HepG2 (cell line): ENCODE results near the gene PRKCZ. TPM values are rescaled to one million over a fixed set of nuclear protein-coding genes. Genes with fewer than 3 reads are reported as not detected.

Experiments used
- AFF4 ChIP-seq: sonication (generic); formaldehyde crosslinking; IDR thresholded peaks from 2 replicates; pipeline ENCODE4 v1.4.0; 2020; ENCODE audit warnings: missing genetic modification reagents
- KDM2A ChIP-seq: sonication (generic); formaldehyde crosslinking; IDR thresholded peaks from 2 replicates; pipeline ENCODE4 v1.4.0; 2020; ENCODE audit warnings: low read depth, missing genetic modification reagents, borderline replicate concordance
- KLF11 ChIP-seq: IDR thresholded peaks from 2 replicates; pipeline ENCODE4 v1.6.1; 2016; ENCODE audit warnings: missing compliant biosample characterization
- MXD1 ChIP-seq: sonication (generic); formaldehyde crosslinking; IDR thresholded peaks from 2 replicates; pipeline ENCODE4 v1.4.0; 2020; ENCODE audit warnings: mild to moderate bottlenecking, missing genetic modification reagents
- NFKBIZ ChIP-seq: IDR thresholded peaks from 2 replicates; pipeline ENCODE4 v1.6.1; 2018; ENCODE audit warnings: missing genetic modification reagents, missing compliant biosample characterization
- PHF8 ChIP-seq: sonication (generic); formaldehyde crosslinking; IDR thresholded peaks from 2 replicates; pipeline ENCODE4 v1.5.0; 2020; ENCODE audit warnings: missing genetic modification reagents
- POLR2AphosphoS5 ChIP-seq: IDR thresholded peaks from 2 replicates; pipeline ENCODE4 v1.6.1; 2012; ENCODE audit warnings: low read depth, low read length
- RBM39 ChIP-seq: fragments of 200-400 bp; formaldehyde crosslinking; IDR thresholded peaks from one replicate; pipeline ENCODE4 v1.6.1; 2018; ENCODE audit warnings: antibody characterized with exemption, mild to moderate bottlenecking, low read depth, low read length; ENCODE audit not compliant: poor library complexity, severe bottlenecking
- RCOR2 ChIP-seq: IDR thresholded peaks from 2 replicates; pipeline ENCODE4 v1.6.1; 2016; ENCODE audit warnings: missing biosample characterization, missing genetic modification reagents
- REXO4 ChIP-seq: sonication (generic); formaldehyde crosslinking; IDR thresholded peaks from 2 replicates; pipeline ENCODE4 v1.8.0; 2022; ENCODE audit warnings: missing genetic modification reagents, mild to moderate bottlenecking, borderline replicate concordance
- SKI ChIP-seq: fragments of 450-650 bp; IDR thresholded peaks from one replicate; pipeline ENCODE4 v1.6.1; 2018; ENCODE audit warnings: mild to moderate bottlenecking; ENCODE audit not compliant: partially characterized antibody
- SP140L ChIP-seq: sonication (generic); formaldehyde crosslinking; IDR thresholded peaks from 2 replicates; pipeline ENCODE4 v1.4.0; 2020; ENCODE audit warnings: missing genetic modification reagents, borderline replicate concordance
- ZFP41 ChIP-seq: sonication (generic); formaldehyde crosslinking; IDR thresholded peaks from 2 replicates; pipeline ENCODE4 v1.4.0; 2020; ENCODE audit warnings: mild to moderate bottlenecking, missing genetic modification reagents, borderline replicate concordance
- ZFP62 ChIP-seq: sonication (generic); formaldehyde crosslinking; IDR thresholded peaks from 2 replicates; pipeline ENCODE4 v1.4.0; 2020; ENCODE audit warnings: missing genetic modification reagents
- ZNF703 ChIP-seq: sonication (generic); formaldehyde crosslinking; IDR thresholded peaks from 2 replicates; pipeline ENCODE4 v1.5.1; 2020; ENCODE audit warnings: missing genetic modification reagents, mild to moderate bottlenecking, moderate library complexity, borderline replicate concordance
- ZNF850 ChIP-seq: sonication (generic); formaldehyde crosslinking; conservative IDR thresholded peaks from 2 replicates; pipeline ENCODE4 v1.9.0; 2021; ENCODE audit warnings: mild to moderate bottlenecking, missing genetic modification reagents
- ZNF879 ChIP-seq: sonication (generic); formaldehyde crosslinking; IDR thresholded peaks from 2 replicates; pipeline ENCODE4 v1.8.1; 2023; ENCODE audit warnings: missing genetic modification reagents
- polyA plus RNA-seq, 8 experiments: library from polyadenylated mRNA; depleted of rRNA in 3 of 8; stranded (reverse) in 7 of 8; unstranded in 1 of 8; fragments of >200 nt; fragmentation: Illumina TruSeq in 4 of 8; extraction: Trizol in 4 of 8; gene quantifications; 2 replicates each; pipeline versions ENCODE4 v1.2.1 to v1.2.3, GENCODE V29; 2011 to 2016; ENCODE audit warnings: low read depth in 4 of 8, missing spikeins in 1 of 8, mixed read lengths in 1 of 8; ENCODE audit not compliant: insufficient read depth in 1 of 8
- total RNA-seq, 5 experiments: library from RNA; depleted of rRNA; stranded (reverse); fragments of >200 nt; fragmentation: Illumina TruSeq; extraction: Trizol; gene quantifications; 2 replicates each; pipeline ENCODE4 v1.2.3, GENCODE V29; 2016; ENCODE audit warnings: low read depth in 1 of 5
- TF ChIP-seq, protein P1 (sequence below): sonication (generic); formaldehyde crosslinking; IDR thresholded peaks from 2 replicates; pipeline ENCODE4 v1.4.0; 2020; ENCODE audit warnings: missing genetic modification reagents, borderline replicate concordance

Gene PRKCZ
- total and polyA plus RNA-seq, 2 of the 13 experiments (the other 11 are each of a cell fraction or from before 2014, with no cell fraction given) = 34.7 to 85.2 TPM

DNA sequence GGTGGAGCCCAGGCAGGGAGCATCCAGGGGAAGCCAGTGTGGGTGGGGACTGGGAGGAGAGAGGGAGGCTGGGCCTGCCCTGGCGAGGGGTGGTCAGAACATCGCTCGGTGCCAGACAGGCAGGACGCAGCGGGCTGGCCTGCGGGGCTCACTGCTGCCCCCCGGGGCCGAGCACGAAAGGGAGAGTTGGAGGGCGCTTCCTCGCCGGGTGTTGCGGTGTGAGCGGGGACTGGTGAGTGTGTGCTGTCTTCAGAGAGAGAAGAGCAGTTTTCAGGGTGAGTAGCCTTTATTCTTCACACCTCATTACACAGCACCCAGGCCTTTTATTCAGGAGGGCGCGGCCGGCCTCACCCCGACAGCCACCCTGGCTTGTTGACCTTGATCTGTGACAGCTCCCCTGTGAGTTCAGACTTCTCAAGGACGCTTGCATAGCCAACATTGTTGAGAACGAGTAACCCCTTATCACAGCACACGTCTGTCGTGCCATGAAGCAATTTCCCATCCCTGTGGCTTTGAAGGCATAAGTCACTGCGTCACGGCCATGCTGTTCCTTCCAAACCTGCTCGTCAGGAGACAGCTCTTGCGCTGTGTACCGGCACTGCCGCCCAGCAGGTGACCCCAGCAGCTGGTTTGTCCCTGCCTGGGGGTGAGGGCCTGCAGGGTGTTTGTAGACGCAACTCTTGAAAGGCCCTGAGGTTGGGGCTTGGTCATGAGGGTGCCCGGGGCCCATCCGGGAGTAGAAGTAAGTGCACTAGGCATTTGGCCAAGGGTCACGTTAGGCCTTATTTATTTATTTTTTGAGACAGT is 54.6 kb downstream of the PRKCZ start (continued):
- TF ChIP-seq AFF4 (CRISPR knock-in tag) (no peak), SP140L (CRISPR knock-in tag) (no peak), POLR2AphosphoS5 (no peak), RBM39 (no peak), ZNF879 (CRISPR knock-in tag) (no peak), PHF8 (CRISPR knock-in tag) (peak; percentile 41; the same call in 1 of the 2 replicates), NFKBIZ (CRISPR knock-in tag) (no peak; the same call in 1 of the 2 replicates), KLF11 (CRISPR knock-in tag) (no peak), ZNF850 (CRISPR knock-in tag) (no peak), REXO4 (CRISPR knock-in tag) (no peak), RCOR2 (CRISPR knock-in tag) (peak; percentile 49; the same call in 1 of the 2 replicates), KDM2A (CRISPR knock-in tag) (peak; percentile 49; the same call in 1 of the 2 replicates), ZFP62 (no peak), ZNF703 (CRISPR knock-in tag) (0 out of 2 replicates have a peak, but pooled peaks have one; percentile 58), MXD1 (CRISPR knock-in tag) (0 out of 2 replicates have a peak, but pooled peaks have one; percentile 36), ZFP41 (CRISPR knock-in tag) (no peak), SKI (peak; percentile 65)
- TF ChIP-seq, protein P1, sequence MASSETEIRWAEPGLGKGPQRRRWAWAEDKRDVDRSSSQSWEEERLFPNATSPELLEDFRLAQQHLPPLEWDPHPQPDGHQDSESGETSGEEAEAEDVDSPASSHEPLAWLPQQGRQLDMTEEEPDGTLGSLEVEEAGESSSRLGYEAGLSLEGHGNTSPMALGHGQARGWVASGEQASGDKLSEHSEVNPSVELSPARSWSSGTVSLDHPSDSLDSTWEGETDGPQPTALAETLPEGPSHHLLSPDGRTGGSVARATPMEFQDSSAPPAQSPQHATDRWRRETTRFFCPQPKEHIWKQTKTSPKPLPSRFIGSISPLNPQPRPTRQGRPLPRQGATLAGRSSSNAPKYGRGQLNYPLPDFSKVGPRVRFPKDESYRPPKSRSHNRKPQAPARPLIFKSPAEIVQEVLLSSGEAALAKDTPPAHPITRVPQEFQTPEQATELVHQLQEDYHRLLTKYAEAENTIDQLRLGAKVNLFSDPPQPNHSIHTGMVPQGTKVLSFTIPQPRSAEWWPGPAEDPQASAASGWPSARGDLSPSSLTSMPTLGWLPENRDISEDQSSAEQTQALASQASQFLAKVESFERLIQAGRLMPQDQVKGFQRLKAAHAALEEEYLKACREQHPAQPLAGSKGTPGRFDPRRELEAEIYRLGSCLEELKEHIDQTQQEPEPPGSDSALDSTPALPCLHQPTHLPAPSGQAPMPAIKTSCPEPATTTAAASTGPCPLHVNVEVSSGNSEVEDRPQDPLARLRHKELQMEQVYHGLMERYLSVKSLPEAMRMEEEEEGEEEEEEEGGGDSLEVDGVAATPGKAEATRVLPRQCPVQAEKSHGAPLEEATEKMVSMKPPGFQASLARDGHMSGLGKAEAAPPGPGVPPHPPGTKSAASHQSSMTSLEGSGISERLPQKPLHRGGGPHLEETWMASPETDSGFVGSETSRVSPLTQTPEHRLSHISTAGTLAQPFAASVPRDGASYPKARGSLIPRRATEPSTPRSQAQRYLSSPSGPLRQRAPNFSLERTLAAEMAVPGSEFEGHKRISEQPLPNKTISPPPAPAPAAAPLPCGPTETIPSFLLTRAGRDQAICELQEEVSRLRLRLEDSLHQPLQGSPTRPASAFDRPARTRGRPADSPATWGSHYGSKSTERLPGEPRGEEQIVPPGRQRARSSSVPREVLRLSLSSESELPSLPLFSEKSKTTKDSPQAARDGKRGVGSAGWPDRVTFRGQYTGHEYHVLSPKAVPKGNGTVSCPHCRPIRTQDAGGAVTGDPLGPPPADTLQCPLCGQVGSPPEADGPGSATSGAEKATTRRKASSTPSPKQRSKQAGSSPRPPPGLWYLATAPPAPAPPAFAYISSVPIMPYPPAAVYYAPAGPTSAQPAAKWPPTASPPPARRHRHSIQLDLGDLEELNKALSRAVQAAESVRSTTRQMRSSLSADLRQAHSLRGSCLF = no peak
